Fibroblast of villous mesenchyme (primary cell): Measurements from ENCODE around the gene ZNF568. TPM values are rescaled to one million over a fixed set of nuclear protein-coding genes. Genes with fewer than 3 reads are reported as not detected.

Experiments
- DNase-seq: peaks from one replicate; pipeline ENCODE4 v3.0.0-alpha.2; 2010; ENCODE audit warnings: low read depth
- H3K4me3 ChIP-seq: 2 replicates; pipeline ENCODE4 v1.5.1; 2011; ENCODE audit warnings: low read depth, mild to moderate bottlenecking, low read length
- total RNA-seq: library from RNA; depleted of rRNA; stranded (reverse); fragments of >200 nt; gene quantifications from 2 replicates; pipeline ENCODE4 v1.2.3, GENCODE V29; 2012
- TF ChIP-seq, protein P1 (sequence below): IDR thresholded peaks from 2 replicates; pipeline ENCODE4 v1.5.1; 2012; ENCODE audit warnings: low read depth, mild to moderate bottlenecking, low read length; ENCODE audit not compliant: insufficient read depth

Gene ZNF568
- total RNA-seq, 1 donor, result 11.2 TPM

GRCh38 chr19:37045140-37045539 is 129.0 kb downstream of the ZNF568 start:
- TF ChIP-seq, protein P1, sequence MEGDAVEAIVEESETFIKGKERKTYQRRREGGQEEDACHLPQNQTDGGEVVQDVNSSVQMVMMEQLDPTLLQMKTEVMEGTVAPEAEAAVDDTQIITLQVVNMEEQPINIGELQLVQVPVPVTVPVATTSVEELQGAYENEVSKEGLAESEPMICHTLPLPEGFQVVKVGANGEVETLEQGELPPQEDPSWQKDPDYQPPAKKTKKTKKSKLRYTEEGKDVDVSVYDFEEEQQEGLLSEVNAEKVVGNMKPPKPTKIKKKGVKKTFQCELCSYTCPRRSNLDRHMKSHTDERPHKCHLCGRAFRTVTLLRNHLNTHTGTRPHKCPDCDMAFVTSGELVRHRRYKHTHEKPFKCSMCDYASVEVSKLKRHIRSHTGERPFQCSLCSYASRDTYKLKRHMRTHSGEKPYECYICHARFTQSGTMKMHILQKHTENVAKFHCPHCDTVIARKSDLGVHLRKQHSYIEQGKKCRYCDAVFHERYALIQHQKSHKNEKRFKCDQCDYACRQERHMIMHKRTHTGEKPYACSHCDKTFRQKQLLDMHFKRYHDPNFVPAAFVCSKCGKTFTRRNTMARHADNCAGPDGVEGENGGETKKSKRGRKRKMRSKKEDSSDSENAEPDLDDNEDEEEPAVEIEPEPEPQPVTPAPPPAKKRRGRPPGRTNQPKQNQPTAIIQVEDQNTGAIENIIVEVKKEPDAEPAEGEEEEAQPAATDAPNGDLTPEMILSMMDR, result no peak

More at GRCh38 chr19:37045140-37045539, 129.0 kb downstream of the ZNF568 start:
- no peak for DNase-seq
- H3K4me3 ChIP-seq, result no peak overlapping the region

Other genes with a start within 250 kb of the ZNF568 start
- 10.3 and 13.4 TPM in 2 replicates for gene ZNF461, start 249.5 kb upstream of the ZNF568 start, total RNA-seq
- gene ZNF567, start 228.7 kb upstream of the ZNF568 start, total RNA-seq, result 4.2 and 8.2 TPM in 2 replicates
- gene ZNF850, start 143.5 kb upstream of the ZNF568 start, total RNA-seq, result 3.2 and 3.9 TPM in 2 replicates
- 4.5 and 10.4 TPM in 2 replicates for gene ZNF790, start 77.9 kb upstream of the ZNF568 start, total RNA-seq
- gene ZNF345, start 65.5 kb upstream of the ZNF568 start, total RNA-seq, result 2.3 and 6.0 TPM in 2 replicates
- gene ZNF829, start within 50 bp of the ZNF568 start, total RNA-seq, result 2.6 and 3.5 TPM in 2 replicates
- 4.8 and 8.2 TPM in 2 replicates for gene ZNF420, start 162.1 kb downstream of the ZNF568 start, total RNA-seq